Lung (tissue), 12 donors: Measurements from ENCODE around the gene KLHDC7B. TPM values are rescaled to one million over a fixed set of nuclear protein-coding genes. Genes with fewer than 3 reads are reported as not detected.

Source experiments
- ATAC-seq: fragments of 200-7000 bp; cut with Tn5 transposase; one replicate; pipeline ENCODE4 v1.9.1; 2020; ENCODE audit warnings: moderate number of reproducible peaks; ENCODE audit not compliant: insufficient read depth, low FRiP score
- DNase-seq, 3 donors: peaks; one replicate each; pipeline ENCODE4 v3.0.0-alpha.2; 2013 to 2017
- H3K27ac ChIP-seq, 2 donors: one replicate each; pipeline ENCODE4 v1.5.1; 2013; ENCODE audit warnings: mild to moderate bottlenecking in 2 of 2, moderate library complexity in 2 of 2, control low read depth in 1 of 2, inconsistent platforms in 1 of 2, low read depth in 1 of 2, low read length in 1 of 2
- H3K27me3 ChIP-seq, 3 donors: one replicate each; pipeline ENCODE4 v1.5.1; 2013; ENCODE audit warnings: low read length in 2 of 3; ENCODE audit not compliant: control insufficient read depth in 3 of 3, insufficient read depth in 3 of 3
- H3K36me3 ChIP-seq, 4 donors: one replicate each; pipeline ENCODE4 v1.5.1; 2013; ENCODE audit warnings: low read length in 4 of 4, mild to moderate bottlenecking in 1 of 4, moderate library complexity in 1 of 4; ENCODE audit not compliant: control insufficient read depth in 4 of 4, insufficient read depth in 4 of 4
- H3K4me1 ChIP-seq, 5 donors: one replicate each; pipeline ENCODE4 v1.5.1; 2013; ENCODE audit warnings: low read length in 5 of 5, mild to moderate bottlenecking in 2 of 5, moderate library complexity in 1 of 5; ENCODE audit not compliant: control insufficient read depth in 5 of 5, insufficient read depth in 5 of 5
- H3K4me3 ChIP-seq: one replicate; pipeline ENCODE4 v1.5.1; 2013; ENCODE audit warnings: mild to moderate bottlenecking, control low read depth, moderate library complexity
- H3K9ac ChIP-seq, 2 donors: one replicate each; pipeline ENCODE4 v1.5.1; 2013; ENCODE audit warnings: low read length in 2 of 2, control low read depth in 1 of 2; ENCODE audit not compliant: insufficient read depth in 1 of 2
- H3K9me3 ChIP-seq, 4 donors: one replicate each; pipeline ENCODE4 v1.5.1; 2013; ENCODE audit warnings: low read length in 3 of 4, mild to moderate bottlenecking in 1 of 4, moderate library complexity in 1 of 4; ENCODE audit not compliant: control insufficient read depth in 4 of 4, insufficient read depth in 3 of 4
- CTCF ChIP-seq: IDR thresholded peaks from 2 replicates; pipeline ENCODE4 v1.5.1; 2012; ENCODE audit warnings: mild to moderate bottlenecking; ENCODE audit errors: control extremely low read depth, extremely low read depth
- WGBS, 2 donors: extraction: QIAGEN DNeasy Blood & Tissue Kit; methylation state at CpG; one replicate each; pipeline ENCODE4 v1.1.7; 2013; 5-methylcytosine and 5-hydroxymethylcytosine counted together
- polyA plus RNA-seq, 2 donors: library from polyadenylated mRNA; stranded (reverse); fragments of 200-250 nt; gene quantifications; one replicate each; pipeline ENCODE4 v1.2.1, GENCODE V29; 2013
- total RNA-seq, 2 donors: library from RNA; depleted of rRNA in 1 of 2; stranded (reverse); fragments of >200 nt in 1 of 2; gene quantifications; one replicate each; pipeline ENCODE4 v1.2.1, GENCODE V29; 2014 to 2021
- donor health status: control.
- donor health status: control.
- donor health status: Bipolar disorder and iron deficiency.
- donor health status: healthy.
- donor health status: DM: yes; HTN: yes; CAD: no.

KLHDC7B gene
- total and polyA plus RNA-seq, 4 donors = 0.39 to 1.6 (median 0.95) TPM

- peaks cover 0 to 37% (median 12%) of the 10 kb centered on the region in 4 donors for H3K36me3 ChIP-seq
- no peak for ATAC-seq
- no peak for DNase-seq
- H3K9ac ChIP-seq = no peak overlapping the region
- no peaks in the 10 kb centered on the region for H3K9me3 ChIP-seq
- H3K4me3 ChIP-seq = no peak overlapping the region
- 91 to 93% methylated on average over 8 of the region's 8 CpGs for WGBS, 2 donors
- peaks cover 0 to 3% (median 0%) of the 10 kb centered on the region in 5 donors for H3K4me1 ChIP-seq
- no peak overlapping the region for H3K27ac ChIP-seq
- TF ChIP-seq CTCF = no peak
- H3K27me3 ChIP-seq = no peaks in the 10 kb centered on the region
These were observed 29.6 kb upstream of the KLHDC7B start for GRCh38 chr22:50516068-50516467.

GRCh38 chr22:50516891-50517290 is 28.8 kb upstream of the KLHDC7B start:
- H3K36me3 ChIP-seq = peaks cover 0 to 43% (median 16%) of the 10 kb centered on the region in 4 donors
- 82 to 88% methylated on average over 16 of the region's 16 CpGs for WGBS, 2 donors

GRCh38 chr22:50517495-50518260 is 28.0 kb upstream of the KLHDC7B start:
- 90 to 94% methylated on average over 20 of the region's 20 CpGs for WGBS, 2 donors
- Histone ChIP-seq H3K27ac (no peak overlapping the region), H3K9ac (no peak overlapping the region), H3K9me3 (no peaks in the 10 kb centered on the region), H3K27me3 (no peaks in the 10 kb centered on the region), H3K36me3 (peaks cover 0 to 47% (median 17%) of the 10 kb centered on the region in 4 donors), H3K4me3 (no peak overlapping the region), H3K4me1 (peaks cover 0 to 3% (median 0%) of the 10 kb centered on the region in 5 donors)
- no peak for ATAC-seq
- no peak for DNase-seq
- TF ChIP-seq CTCF = no peak

More at GRCh38 chr22:50516891-50517290, 28.8 kb upstream of the KLHDC7B start:
- ATAC-seq (no peak), DNase-seq (no peak)
- no peaks in the 10 kb centered on the region for H3K9me3 ChIP-seq
- H3K4me1 ChIP-seq = peaks cover 0 to 3% (median 0%) of the 10 kb centered on the region in 5 donors
- no peak overlapping the region for H3K9ac ChIP-seq
- TF ChIP-seq CTCF = no peak
- no peak overlapping the region for H3K4me3 ChIP-seq
- no peak overlapping the region for H3K27ac ChIP-seq
- no peaks in the 10 kb centered on the region for H3K27me3 ChIP-seq
